GM23338 (cell line): ENCODE results near the gene MAP3K5.

Source experiments
- EZH2 ChIP-seq: fragments of 200-600 bp; sonication (generic); IDR thresholded peaks from one replicate; pipeline ENCODE4 v1.8.0; 2017; ENCODE audit warnings: antibody characterized with exemption, mild to moderate bottlenecking, low read depth; ENCODE audit not compliant: unreplicated experiment
- EZH2phosphoT487 ChIP-seq: fragments of 200-600 bp; sonication (generic); IDR thresholded peaks from one replicate; pipeline ENCODE4 v1.8.1; 2018; ENCODE audit warnings: antibody characterized with exemption; ENCODE audit not compliant: unreplicated experiment
- TF ChIP-seq, protein P1 (sequence below), 2 experiments: fragments of 200-600 bp in 1 of 2; sonication (generic) in 1 of 2; conservative IDR thresholded peaks; 2 replicates each; pipeline versions ENCODE4 v1.5.1 to v1.6.1; 2016 to 2017; ENCODE audit warnings: antibody characterized with exemption in 2 of 2, low read depth in 2 of 2, mild to moderate bottlenecking in 2 of 2, moderate library complexity in 1 of 2

DNA sequence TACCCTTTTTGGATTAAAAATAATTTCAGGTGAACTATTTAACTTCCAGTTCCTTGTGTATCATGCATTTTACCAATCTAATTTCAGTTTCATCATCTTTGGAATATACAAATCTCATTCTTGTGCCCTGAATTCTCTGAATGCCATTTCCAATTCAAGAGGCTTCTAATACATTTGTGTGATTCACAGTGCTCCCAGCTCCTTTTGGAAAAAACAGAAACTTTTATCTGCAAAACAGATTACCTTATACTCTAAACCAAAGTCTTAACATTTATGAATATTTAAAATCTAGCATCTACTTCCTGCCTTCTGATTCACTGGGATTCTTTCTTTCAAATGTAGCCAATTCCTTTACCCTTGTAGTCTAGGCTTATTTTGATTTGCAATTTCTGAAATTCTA, 19.0 kb upstream of the MAP3K5 start:
- TF ChIP-seq EZH2, result no peak
- TF ChIP-seq, protein P1, sequence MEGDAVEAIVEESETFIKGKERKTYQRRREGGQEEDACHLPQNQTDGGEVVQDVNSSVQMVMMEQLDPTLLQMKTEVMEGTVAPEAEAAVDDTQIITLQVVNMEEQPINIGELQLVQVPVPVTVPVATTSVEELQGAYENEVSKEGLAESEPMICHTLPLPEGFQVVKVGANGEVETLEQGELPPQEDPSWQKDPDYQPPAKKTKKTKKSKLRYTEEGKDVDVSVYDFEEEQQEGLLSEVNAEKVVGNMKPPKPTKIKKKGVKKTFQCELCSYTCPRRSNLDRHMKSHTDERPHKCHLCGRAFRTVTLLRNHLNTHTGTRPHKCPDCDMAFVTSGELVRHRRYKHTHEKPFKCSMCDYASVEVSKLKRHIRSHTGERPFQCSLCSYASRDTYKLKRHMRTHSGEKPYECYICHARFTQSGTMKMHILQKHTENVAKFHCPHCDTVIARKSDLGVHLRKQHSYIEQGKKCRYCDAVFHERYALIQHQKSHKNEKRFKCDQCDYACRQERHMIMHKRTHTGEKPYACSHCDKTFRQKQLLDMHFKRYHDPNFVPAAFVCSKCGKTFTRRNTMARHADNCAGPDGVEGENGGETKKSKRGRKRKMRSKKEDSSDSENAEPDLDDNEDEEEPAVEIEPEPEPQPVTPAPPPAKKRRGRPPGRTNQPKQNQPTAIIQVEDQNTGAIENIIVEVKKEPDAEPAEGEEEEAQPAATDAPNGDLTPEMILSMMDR (conservative IDR thresholded peaks at IDR 0.05; ENCODE audit: low read depth in 2 of 2), result no peak
- TF ChIP-seq EZH2phosphoT487, result no peak
